ENCODE measurements around the gene CNDP2. TPM values are rescaled to one million over a fixed set of nuclear protein-coding genes. Genes with fewer than 3 reads are reported as not detected.
"Not testable (repeated sequence)": the region's sequence is repeated elsewhere in the genome, so short reads cannot be mapped to it uniquely, and the experiment has no call there.

CNDP2 gene
- total RNA-seq, 2 experiments from 2014 or later = 147 to 148 TPM

GRCh38 chr18:74549591-74550104 lies 53.5 kb downstream of the CNDP2 start:
- Mint-ChIP-seq H3K27ac (no peak overlapping the region), H3K4me3 (no peak overlapping the region), H3K27me3 (peaks cover 5% of the 10 kb centered on the region), H3K36me3 (peaks cover 8% of the 10 kb centered on the region), H3K4me1 (peaks cover 3% of the 10 kb centered on the region), H3K9me3 (peaks cover 8% of the 10 kb centered on the region)
- POLR2A ChIA-PET = no interaction called here
- no peak for ATAC-seq (ENCODE audit: low read depth)
- DNase-seq = no peak

GRCh38 chr18:74550886-74551285 lies 54.7 kb downstream of the CNDP2 start:
- DNase-seq (no peak), ATAC-seq (ENCODE audit: low read depth) (no peak)
- peaks cover 8% of the 10 kb centered on the region for H3K9me3 Mint-ChIP-seq
- H3K4me3 Mint-ChIP-seq = no peak overlapping the region
- peaks cover 3% of the 10 kb centered on the region for H3K4me1 Mint-ChIP-seq
- POLR2A ChIA-PET = no interaction called here
- peaks cover 8% of the 10 kb centered on the region for H3K36me3 Mint-ChIP-seq
- no peak overlapping the region for H3K27ac Mint-ChIP-seq
- peaks cover 5% of the 10 kb centered on the region for H3K27me3 Mint-ChIP-seq

- H3K9me3 Mint-ChIP-seq = peaks cover 8% of the 10 kb centered on the region
- no peak overlapping the region for H3K4me3 Mint-ChIP-seq
- peaks cover 3% of the 10 kb centered on the region for H3K4me1 Mint-ChIP-seq
- peaks cover 8% of the 10 kb centered on the region for H3K36me3 Mint-ChIP-seq
- no peak for ATAC-seq (ENCODE audit: low read depth)
- DNase-seq = no peak
- POLR2A ChIA-PET = no interaction called here
- no peak overlapping the region for H3K27ac Mint-ChIP-seq
- peaks cover 5% of the 10 kb centered on the region for H3K27me3 Mint-ChIP-seq
These were observed 55.3 kb downstream of the CNDP2 start for GRCh38 chr18:74551452-74551851.

- H3K9me3 Mint-ChIP-seq = peaks cover 8% of the 10 kb centered on the region
- peaks cover 3% of the 10 kb centered on the region for H3K4me1 Mint-ChIP-seq
- ATAC-seq (ENCODE audit: low read depth) (peak; percentile 100), DNase-seq (peak; percentile 69)
- POLR2A ChIA-PET = interaction anchor here (0.6 kb wide), 2 partner anchors 52 to 56 kb away, joined by 3 read pairs; no protein-coding TSS in a partner anchor
- peaks cover 5% of the 10 kb centered on the region for H3K27me3 Mint-ChIP-seq
- peaks cover 8% of the 10 kb centered on the region for H3K36me3 Mint-ChIP-seq
- H3K27ac Mint-ChIP-seq = no peak overlapping the region
- no peak overlapping the region for H3K4me3 Mint-ChIP-seq
These were observed 55.9 kb downstream of the CNDP2 start for GRCh38 chr18:74551936-74552555.

DNA sequence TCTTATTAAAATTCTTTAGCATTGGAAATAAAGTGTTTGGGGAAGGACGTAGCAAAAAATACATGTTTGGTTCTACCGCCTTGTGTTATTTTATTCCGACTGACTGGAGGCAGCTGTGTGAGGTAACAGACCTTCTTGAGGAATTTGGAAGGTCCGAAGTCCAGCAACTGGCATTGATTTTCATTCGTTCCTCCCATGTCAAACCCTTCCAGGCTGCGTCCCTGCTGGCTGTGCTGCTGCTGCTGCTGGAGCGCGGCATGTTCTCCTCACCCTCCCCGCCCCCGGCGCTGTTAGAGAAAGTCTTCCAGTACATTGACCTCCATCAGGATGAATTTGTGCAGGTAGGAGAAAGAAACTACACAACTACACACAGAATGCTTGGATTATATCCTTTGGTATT lies 60.0 kb downstream of the CNDP2 start:
- peaks cover 5% of the 10 kb centered on the region for H3K27me3 Mint-ChIP-seq
- POLR2A ChIA-PET = no interaction called here
- no peak for DNase-seq
- peaks cover 1% of the 10 kb centered on the region for H3K4me1 Mint-ChIP-seq
- no peak overlapping the region for H3K4me3 Mint-ChIP-seq
- no peak for ATAC-seq (ENCODE audit: low read depth)
- H3K27ac Mint-ChIP-seq = no peak overlapping the region
- H3K36me3 Mint-ChIP-seq = no peaks in the 10 kb centered on the region
- no peaks in the 10 kb centered on the region for H3K9me3 Mint-ChIP-seq

GRCh38 chr18:74558096-74558495 lies 61.9 kb downstream of the CNDP2 start:
- POLR2A ChIA-PET = no interaction called here
- DNase-seq = no peak
- Mint-ChIP-seq H3K36me3 (no peaks in the 10 kb centered on the region), H3K27ac (no peak overlapping the region), H3K4me3 (no peak overlapping the region), H3K4me1 (peaks cover 1% of the 10 kb centered on the region), H3K9me3 (no peaks in the 10 kb centered on the region), H3K27me3 (peaks cover 8% of the 10 kb centered on the region)
- ATAC-seq (ENCODE audit: low read depth) = no peak

DNA sequence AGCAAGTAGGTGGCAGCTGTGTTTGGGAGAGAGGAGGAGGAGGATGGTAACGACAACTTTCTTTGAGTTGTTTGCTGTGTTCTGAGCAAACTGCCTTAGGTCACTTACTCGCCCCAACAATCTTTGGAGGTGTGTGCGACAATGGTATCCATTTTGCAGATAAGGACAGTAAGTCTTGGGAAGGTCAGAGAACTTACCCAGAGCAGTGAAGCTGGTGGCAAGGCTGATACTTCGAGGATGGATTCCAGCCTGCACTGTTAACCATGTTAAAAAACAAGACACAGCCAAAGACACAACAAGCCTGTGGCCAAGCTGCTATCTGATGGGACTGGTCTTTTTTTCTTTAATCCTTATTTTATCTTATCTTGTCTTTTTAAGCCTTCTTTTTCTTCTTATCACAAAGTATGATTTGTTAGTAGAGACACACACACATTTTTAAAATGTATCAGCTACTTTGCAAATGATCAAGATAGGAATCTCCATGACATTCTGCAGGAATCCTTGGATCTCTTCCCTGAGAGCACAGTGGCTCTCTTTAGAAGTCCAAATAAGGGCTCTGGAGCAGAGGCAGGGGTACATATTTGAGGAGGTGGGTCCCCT lies 66.1 kb downstream of the CNDP2 start:
- peaks cover 1% of the 10 kb centered on the region for H3K4me1 Mint-ChIP-seq
- H3K27ac Mint-ChIP-seq = no peak overlapping the region
- H3K4me3 Mint-ChIP-seq = no peak overlapping the region
- no peak for ATAC-seq (ENCODE audit: low read depth)
- POLR2A ChIA-PET = no interaction called here
- no peak for DNase-seq
- H3K36me3 Mint-ChIP-seq = no peaks in the 10 kb centered on the region
- H3K9me3 Mint-ChIP-seq = peaks cover 9% of the 10 kb centered on the region
- H3K27me3 Mint-ChIP-seq = peaks cover 11% of the 10 kb centered on the region

- no peak for DNase-seq
These were observed 66.6 kb downstream of the CNDP2 start for GRCh38 chr18:74562775-74563174.

GRCh38 chr18:74563999-74564398 lies 67.8 kb downstream of the CNDP2 start:
- POLR2A ChIA-PET = no interaction called here
- Mint-ChIP-seq H3K27me3 (peaks cover 25% of the 10 kb centered on the region), H3K36me3 (no peaks in the 10 kb centered on the region), H3K4me3 (no peak overlapping the region), H3K9me3 (peaks cover 9% of the 10 kb centered on the region), H3K4me1 (no peaks in the 10 kb centered on the region), H3K27ac (no peak overlapping the region)
- DNase-seq (no peak), ATAC-seq (ENCODE audit: low read depth) (no peak)

More at GRCh38 chr18:74562775-74563174, 66.6 kb downstream of the CNDP2 start:
- ATAC-seq (ENCODE audit: low read depth) = no peak
- POLR2A ChIA-PET = no interaction called here
- H3K27me3 Mint-ChIP-seq = peaks cover 15% of the 10 kb centered on the region
- H3K27ac Mint-ChIP-seq = no peak overlapping the region
- H3K36me3 Mint-ChIP-seq = no peaks in the 10 kb centered on the region
- H3K4me1 Mint-ChIP-seq = peaks cover 1% of the 10 kb centered on the region
- H3K9me3 Mint-ChIP-seq = peaks cover 9% of the 10 kb centered on the region
- no peak overlapping the region for H3K4me3 Mint-ChIP-seq

GRCh38 chr18:74565164-74565563 lies 69.0 kb downstream of the CNDP2 start:
- H3K9me3 Mint-ChIP-seq; H3K4me3 Mint-ChIP-seq; POLR2A ChIA-PET; H3K36me3 Mint-ChIP-seq; DNase-seq; H3K4me1 Mint-ChIP-seq; ATAC-seq (ENCODE audit: low read depth); H3K27ac Mint-ChIP-seq: not testable (repeated sequence)
- H3K27me3 Mint-ChIP-seq = peaks cover 27% of the 10 kb centered on the region

- DNase-seq; H3K9me3 Mint-ChIP-seq; ATAC-seq (ENCODE audit: low read depth); POLR2A ChIA-PET; H3K4me3 Mint-ChIP-seq; H3K36me3 Mint-ChIP-seq; H3K27ac Mint-ChIP-seq; H3K4me1 Mint-ChIP-seq: not testable (repeated sequence)
- H3K27me3 Mint-ChIP-seq = peaks cover 29% of the 10 kb centered on the region
These were observed 69.8 kb downstream of the CNDP2 start for GRCh38 chr18:74565993-74566392.

DNA sequence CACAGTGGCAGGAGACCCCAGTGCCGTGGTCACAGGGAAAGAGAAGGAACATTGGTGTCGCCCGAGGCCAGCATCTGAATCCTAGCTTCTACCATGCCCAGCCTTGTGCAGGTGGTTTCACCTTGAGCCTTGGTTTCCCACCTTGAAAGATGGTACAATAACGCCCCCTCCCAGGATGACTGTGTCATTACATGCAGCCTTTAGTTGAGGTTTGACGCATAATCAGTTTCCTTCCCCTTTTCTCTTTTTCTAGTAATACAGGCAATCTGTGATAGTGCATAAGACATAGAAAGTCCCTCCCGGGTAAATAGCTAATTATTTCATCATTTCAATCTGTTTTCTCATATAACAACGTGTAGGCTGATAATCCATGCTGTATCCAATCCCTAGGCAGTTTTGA lies 71.7 kb downstream of the CNDP2 start:
- POLR2A ChIA-PET = no interaction called here
- ATAC-seq (ENCODE audit: low read depth) (no peak), DNase-seq (no peak)
- no peaks in the 10 kb centered on the region for H3K4me1 Mint-ChIP-seq
- H3K27ac Mint-ChIP-seq = no peak overlapping the region
- peaks cover 9% of the 10 kb centered on the region for H3K9me3 Mint-ChIP-seq
- H3K4me3 Mint-ChIP-seq = no peak overlapping the region
- peaks cover 27% of the 10 kb centered on the region for H3K27me3 Mint-ChIP-seq
- H3K36me3 Mint-ChIP-seq = no peaks in the 10 kb centered on the region

DNA sequence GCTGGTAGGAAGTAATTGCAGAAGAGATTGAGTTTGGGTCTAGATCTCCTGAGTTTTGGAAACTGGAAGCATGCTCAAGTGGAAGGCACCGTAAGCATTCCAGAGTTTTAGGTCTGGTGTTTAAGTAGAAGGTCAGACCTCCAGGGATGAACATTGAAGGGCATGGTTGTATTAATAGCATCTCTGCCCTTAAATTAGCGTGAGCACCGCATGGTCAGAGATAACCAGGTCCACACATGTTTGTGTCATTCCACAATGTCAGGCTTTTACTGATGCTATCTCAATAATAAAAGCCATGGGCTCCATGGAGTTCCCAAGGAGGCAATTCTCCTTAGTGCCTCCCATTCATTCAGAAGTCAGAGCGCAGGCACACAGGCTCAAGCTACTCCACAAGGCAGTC lies 73.2 kb downstream of the CNDP2 start:
- POLR2A ChIA-PET = no interaction called here
- Mint-ChIP-seq H3K4me3 (no peak overlapping the region), H3K36me3 (no peaks in the 10 kb centered on the region), H3K9me3 (peaks cover 9% of the 10 kb centered on the region), H3K27me3 (peaks cover 20% of the 10 kb centered on the region), H3K4me1 (no peaks in the 10 kb centered on the region), H3K27ac (no peak overlapping the region)
- DNase-seq (no peak), ATAC-seq (ENCODE audit: low read depth) (no peak)

- Mint-ChIP-seq H3K9me3 (peaks cover 9% of the 10 kb centered on the region), H3K27me3 (peaks cover 20% of the 10 kb centered on the region), H3K36me3 (no peaks in the 10 kb centered on the region), H3K4me1 (no peaks in the 10 kb centered on the region), H3K27ac (no peak overlapping the region), H3K4me3 (no peak overlapping the region)
- POLR2A ChIA-PET = no interaction called here
- DNase-seq (no peak), ATAC-seq (ENCODE audit: low read depth) (no peak)
These were observed 74.1 kb downstream of the CNDP2 start for GRCh38 chr18:74570266-74570665.
